ENCODE data around the gene MRGPRF. TPM values are rescaled to one million over a fixed set of nuclear protein-coding genes. Genes with fewer than 3 reads are reported as not detected.

The MRGPRF gene
- total RNA-seq, 2 donors from 2014 or later, result 3.7 to 4.7 TPM

DNA sequence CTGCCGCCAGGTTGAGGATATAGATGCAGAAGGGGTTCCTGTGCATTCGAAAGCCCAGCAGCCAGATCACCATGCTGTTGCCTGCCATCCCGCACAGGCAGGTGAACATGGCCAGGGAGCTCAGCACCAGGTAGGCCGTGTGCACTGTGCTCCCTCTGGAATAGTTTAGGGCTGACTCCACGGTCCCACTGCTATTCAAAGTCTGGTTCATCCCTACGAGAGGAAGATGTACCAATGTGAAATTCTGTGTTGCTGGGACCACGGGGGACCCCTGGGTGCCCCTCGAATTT lies 32.3 kb downstream of the MRGPRF start, which contains the start of gene MRGPRD:
MRGPRD (minus strand) TSS at position 211 of the 290 bp plus-strand sequence; CDS start at position 211, 0 bp downstream.
- H3K4me3 Mint-ChIP-seq, result no peak within 1 kb of the TSS
- H3K27ac Mint-ChIP-seq, result no peak within 1 kb of the TSS
- Histone ChIP-seq H3K36me3 (ENCODE audit: control insufficient read depth, insufficient read depth, low read length) (no peaks in the 10 kb centered on the region), H3K4me3 (ENCODE audit: low read length) (no peak within 1 kb of the TSS), H3K9me3 (ENCODE audit: control insufficient read depth, low read length) (no peaks in the 10 kb centered on the region), H3K27me3 (ENCODE audit: control insufficient read depth, insufficient read depth, low read length, poor library complexity, severe bottlenecking) (no peaks in the 10 kb centered on the region), H3K27ac (ENCODE audit: low read depth, low read length) (no peak within 1 kb of the TSS), H3K9ac (ENCODE audit: extremely low read depth, low read length, poor library complexity, severe bottlenecking) (no peak within 1 kb of the TSS), H3K4me1 (ENCODE audit: control insufficient read depth, insufficient read depth, low read length) (no peaks in the 10 kb centered on the region)
- TF ChIP-seq CTCF (conservative IDR thresholded peaks at IDR 0.05), result no peak
- H3K4me1 Mint-ChIP-seq, result no peaks in the 10 kb centered on the region
- no peaks in the 10 kb centered on the region for H3K9me3 Mint-ChIP-seq
- no peaks in the 10 kb centered on the region for H3K36me3 Mint-ChIP-seq (ENCODE audit: low read depth)
- 89 to 90% methylated on average over 6 to 8 of the region's 8 CpGs for WGBS, 2 experiments (ENCODE audit: insufficient coverage in 1 of 2, insufficient read length in 1 of 2)
- no peak for DNase-seq
- H3K27me3 Mint-ChIP-seq (ENCODE audit: insufficient read depth), result no peaks in the 10 kb centered on the region

DNA sequence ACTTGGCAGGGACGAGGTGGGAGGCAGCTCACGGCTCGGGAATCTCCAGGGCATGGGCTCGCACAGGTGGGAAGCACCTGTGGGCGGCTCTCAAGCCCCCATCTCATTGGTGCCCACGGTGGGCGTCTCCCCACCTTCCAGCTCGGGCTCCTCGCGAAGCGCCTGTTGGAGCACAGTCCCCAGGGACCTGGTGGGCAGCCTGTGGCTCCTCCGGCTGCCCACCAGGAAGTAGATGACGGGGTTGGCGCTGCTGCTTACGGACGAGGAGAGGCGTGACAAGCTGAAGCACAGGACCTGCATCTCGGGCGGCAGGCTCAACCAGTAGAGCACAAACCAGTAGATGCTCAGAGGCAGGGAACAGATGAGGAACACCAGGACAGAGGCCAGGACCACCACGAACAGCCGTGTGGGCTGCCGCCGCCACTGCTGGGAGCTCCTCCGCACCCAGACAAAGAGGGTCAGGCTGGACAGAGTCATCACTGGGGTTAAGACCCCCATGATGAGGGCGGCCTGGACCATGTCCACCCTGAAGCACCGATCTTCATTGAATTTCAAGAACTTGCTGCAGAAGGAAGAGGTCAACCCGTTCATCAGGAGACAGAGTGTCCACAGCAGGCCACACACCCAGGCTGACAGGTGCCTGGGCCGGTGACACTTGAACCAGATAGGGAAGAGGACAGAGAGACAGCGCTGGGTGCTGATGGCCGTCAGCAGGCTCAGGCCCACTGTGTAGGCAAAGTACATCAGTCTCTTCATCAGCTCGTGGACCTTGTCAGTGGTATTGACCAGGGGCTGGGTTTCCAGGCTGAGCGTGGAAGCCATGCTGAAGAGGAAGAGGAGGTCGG lies 32.9 kb downstream of the MRGPRF start:
- H3K9ac ChIP-seq (ENCODE audit: extremely low read depth, low read length, poor library complexity, severe bottlenecking), result no peak overlapping the region
- TF ChIP-seq CTCF (conservative IDR thresholded peaks at IDR 0.05), result no peak
- no peaks in the 10 kb centered on the region for H3K27me3 Mint-ChIP-seq (ENCODE audit: insufficient read depth)
- H3K9me3 Mint-ChIP-seq, result no peaks in the 10 kb centered on the region
- no peaks in the 10 kb centered on the region for H3K36me3 ChIP-seq (ENCODE audit: control insufficient read depth, insufficient read depth, low read length)
- H3K27ac ChIP-seq (ENCODE audit: low read depth, low read length), result no peak overlapping the region
- no peak overlapping the region for H3K4me3 ChIP-seq (ENCODE audit: low read length)
- 92 to 94% methylated on average over 27 to 33 of the region's 33 CpGs for WGBS, 2 experiments (ENCODE audit: insufficient coverage in 1 of 2, insufficient read length in 1 of 2)
- DNase-seq, result peak; percentile 43
- no peak overlapping the region for H3K27ac Mint-ChIP-seq
- H3K36me3 Mint-ChIP-seq (ENCODE audit: low read depth), result no peaks in the 10 kb centered on the region
- peaks cover 2% of the 10 kb centered on the region for H3K9me3 ChIP-seq (ENCODE audit: control insufficient read depth, low read length)
- no peak overlapping the region for H3K4me3 Mint-ChIP-seq
- no peaks in the 10 kb centered on the region for H3K4me1 ChIP-seq (ENCODE audit: control insufficient read depth, insufficient read depth, low read length)
- no peaks in the 10 kb centered on the region for H3K27me3 ChIP-seq (ENCODE audit: control insufficient read depth, insufficient read depth, low read length, poor library complexity, severe bottlenecking)
- no peaks in the 10 kb centered on the region for H3K4me1 Mint-ChIP-seq

- WGBS, 2 experiments (ENCODE audit: insufficient coverage in 1 of 2, insufficient read length in 1 of 2), result 93 to 97% methylated on average over 7 to 15 of the region's 15 CpGs
- no peaks in the 10 kb centered on the region for H3K27me3 Mint-ChIP-seq (ENCODE audit: insufficient read depth)
- no peaks in the 10 kb centered on the region for H3K36me3 Mint-ChIP-seq (ENCODE audit: low read depth)
- Histone ChIP-seq H3K4me1 (ENCODE audit: control insufficient read depth, insufficient read depth, low read length) (no peaks in the 10 kb centered on the region), H3K36me3 (ENCODE audit: control insufficient read depth, insufficient read depth, low read length) (no peaks in the 10 kb centered on the region), H3K9ac (ENCODE audit: extremely low read depth, low read length, poor library complexity, severe bottlenecking) (no peak overlapping the region), H3K4me3 (ENCODE audit: low read length) (no peak overlapping the region), H3K27me3 (ENCODE audit: control insufficient read depth, insufficient read depth, low read length, poor library complexity, severe bottlenecking) (no peaks in the 10 kb centered on the region), H3K9me3 (ENCODE audit: control insufficient read depth, low read length) (peaks cover 8% of the 10 kb centered on the region), H3K27ac (ENCODE audit: low read depth, low read length) (no peak overlapping the region)
- H3K27ac Mint-ChIP-seq, result no peak overlapping the region
- TF ChIP-seq CTCF (conservative IDR thresholded peaks at IDR 0.05), result no peak
- peaks cover 6% of the 10 kb centered on the region for H3K9me3 Mint-ChIP-seq
- DNase-seq, result no peak
- no peaks in the 10 kb centered on the region for H3K4me1 Mint-ChIP-seq
- no peak overlapping the region for H3K4me3 Mint-ChIP-seq
Measured at GRCh38 chr11:68978931-68979594, 34.0 kb downstream of the MRGPRF start.

Measured in endodermal cell (in vitro differentiated cells).